ENCODE measurements around the gene VWA8. TPM values are rescaled to one million over a fixed set of nuclear protein-coding genes. Genes with fewer than 3 reads are reported as not detected.

The VWA8 gene
- total and polyA plus RNA-seq, 9 donors, result 4.5 to 25.1 (median 21.0) TPM

Small RNA genes lying within 50 kb of the gene (microRNA-seq; reads per million reads assigned to microRNA genes)
- gene MIR5006, result 0 to 0.18 (median 0) reads per million in 3 donors

Small RNA genes lying within 50 kb of the gene (small RNA-seq; reads per million reads assigned to genes)
- gene RN7SL515P, result not detected
- not detected for gene RNU6-74P
- not detected for gene RPS28P8

Other genes with a start within 250 kb of the VWA8 start
- gene DGKH, start 87.5 kb upstream of the VWA8 start, total RNA-seq, result 10 to 100 TPM in 4 of 7 donors, 1 to 10 TPM in 3; 8.6 to 14.1 (median 11.5) TPM
- gene DGKH, start 87.5 kb upstream of the VWA8 start, polyA plus RNA-seq, result 1 to 10 TPM; 2.1 to 3.8 TPM